Activated B cell treated with CpG ODN at 0.5 μM for 24 hours (primary cell): ENCODE data around the gene CCDC74B. TPM values are rescaled to one million over a fixed set of nuclear protein-coding genes. Genes with fewer than 3 reads are reported as not detected.

Experiments
- total RNA-seq: library from RNA; stranded (reverse); gene quantifications from 2 replicates; pipeline ENCODE4 v1.2.3, GENCODE V29; 2022

Gene CCDC74B
- total RNA-seq, 1 donor from 2014 or later: 0.24 TPM

Other genes with a start within 250 kb of the CCDC74B start
- not detected in 2 replicates for gene RAB6C, start 165.4 kb downstream of the CCDC74B start, total RNA-seq
- not detected in 2 replicates for gene POTEF, start 15.9 kb downstream of the CCDC74B start, total RNA-seq
- 58.5 and 66.8 TPM in 2 replicates for gene SMPD4, start 36.5 kb upstream of the CCDC74B start, total RNA-seq
- 143 and 151 TPM in 2 replicates for gene MZT2B, start 37.1 kb upstream of the CCDC74B start, total RNA-seq
- gene TUBA3E, start 53.3 kb upstream of the CCDC74B start, total RNA-seq: not detected in 2 replicates
- gene IMP4, start 197.8 kb upstream of the CCDC74B start, total RNA-seq: 121 and 140 TPM in 2 replicates
- gene PTPN18, start 210.9 kb upstream of the CCDC74B start, total RNA-seq: 77.7 and 79.2 TPM in 2 replicates